Cardiac septum (tissue), 1 donor: Measurements from ENCODE around the gene C4orf51. TPM values are rescaled to one million over a fixed set of nuclear protein-coding genes. Genes with fewer than 3 reads are reported as not detected.

Source experiments
- DNase-seq: peaks from one replicate; pipeline ENCODE4 v3.0.0-alpha.2; 2020; ENCODE audit warnings: low spot score
- intact Hi-C: fragments of 100-400 bp; cut with DNase I; formaldehyde crosslinking; loops from one replicate; pipeline ENCODE4 v1.14.0; 2022
- total RNA-seq: library from RNA; stranded (reverse); fragmentation: NEBNext Ultra II Directional; extraction: Animal tissue kit (Norgen Biotek cat#: 25700); gene quantifications from one replicate; pipeline ENCODE4 v1.2.1, GENCODE V29; 2021
- donor health status: DM: no; HTN: no; CAD: no.

C4orf51 gene
- total RNA-seq, 1 donor from 2014 or later = not detected

DNA sequence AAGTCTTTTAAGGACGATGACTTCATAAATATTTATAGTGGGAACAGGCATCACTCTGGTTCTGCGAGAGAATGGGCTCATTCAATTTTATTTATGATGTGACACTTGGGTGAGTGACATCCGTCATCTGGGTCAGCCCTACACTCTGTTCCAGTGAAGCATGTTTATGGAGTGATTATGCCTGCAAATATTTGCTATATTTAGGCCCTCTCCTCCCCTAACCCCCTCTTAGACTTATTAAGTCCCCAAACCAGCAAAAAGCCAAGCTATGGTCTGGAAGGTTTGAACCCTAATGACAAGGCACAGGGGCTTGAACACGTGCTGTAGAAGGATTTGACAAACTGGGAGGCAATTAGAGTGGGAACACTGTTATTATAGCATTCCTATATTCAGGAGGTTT is 55.9 kb downstream of the C4orf51 start:
- DNase-seq = no peak
- intact Hi-C loops = loop anchor here (2.0 to 5.0 kb wide), 4 partner anchors 25 to 201 kb away; partner anchors contain the start of gene C4orf51

DNA sequence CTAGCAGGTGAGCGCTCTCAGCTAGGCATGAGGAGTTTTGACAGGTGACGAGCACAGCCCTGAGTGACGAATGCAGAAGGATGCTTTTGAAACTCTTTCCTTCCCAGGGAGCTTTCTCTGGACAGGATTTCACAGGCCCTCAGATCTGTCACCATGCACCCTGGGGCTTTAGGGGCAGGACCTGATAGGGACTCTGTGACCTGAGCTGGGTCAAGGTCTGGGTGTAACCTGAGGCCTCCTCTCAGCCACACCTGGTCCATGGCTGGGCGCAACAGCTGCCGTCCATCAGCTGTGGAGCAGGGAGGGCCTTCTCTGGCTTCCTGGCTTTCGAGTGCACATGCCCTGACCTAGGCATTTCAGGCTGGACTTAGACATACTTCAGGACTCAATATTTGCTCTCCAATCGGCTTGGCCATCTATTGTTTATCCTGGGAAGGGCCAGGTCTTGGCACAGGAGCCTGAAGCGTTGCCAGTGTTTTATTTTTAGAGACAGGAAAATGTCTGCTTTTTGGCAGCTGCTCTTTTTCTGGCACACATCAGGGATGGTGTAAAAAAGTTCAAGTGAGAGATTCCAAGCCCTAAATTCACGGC is 56.4 kb downstream of the C4orf51 start:
- no peak for DNase-seq
- intact Hi-C loops = loop anchor here (2.0 to 5.0 kb wide), 3 partner anchors 24 to 200 kb away; partner anchors contain the start of gene C4orf51

DNA sequence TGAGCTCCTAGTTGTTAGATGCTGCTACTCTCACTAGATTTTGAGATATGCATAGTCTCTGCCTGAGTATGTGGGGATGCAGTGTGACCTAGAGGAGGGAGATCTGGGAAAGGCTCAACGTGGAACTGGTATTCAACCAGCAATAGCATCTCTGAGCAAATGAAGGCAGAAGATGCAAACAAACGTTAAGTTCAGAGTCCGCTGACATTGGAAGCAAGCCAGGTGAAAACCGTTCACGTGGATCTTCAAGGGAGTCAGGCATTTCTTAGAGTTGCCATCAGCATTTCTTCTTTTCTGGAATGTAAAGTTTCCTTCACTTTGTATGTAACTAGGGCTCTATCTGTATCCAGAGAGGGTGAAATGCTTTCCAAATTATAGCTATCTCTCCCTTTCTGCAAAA is 59.9 kb downstream of the C4orf51 start:
- no peak for DNase-seq
- intact Hi-C loops = loop anchor here (5.0 kb wide), 1 partner anchor 58 kb away; the partner anchor contains the start of gene C4orf51

DNA sequence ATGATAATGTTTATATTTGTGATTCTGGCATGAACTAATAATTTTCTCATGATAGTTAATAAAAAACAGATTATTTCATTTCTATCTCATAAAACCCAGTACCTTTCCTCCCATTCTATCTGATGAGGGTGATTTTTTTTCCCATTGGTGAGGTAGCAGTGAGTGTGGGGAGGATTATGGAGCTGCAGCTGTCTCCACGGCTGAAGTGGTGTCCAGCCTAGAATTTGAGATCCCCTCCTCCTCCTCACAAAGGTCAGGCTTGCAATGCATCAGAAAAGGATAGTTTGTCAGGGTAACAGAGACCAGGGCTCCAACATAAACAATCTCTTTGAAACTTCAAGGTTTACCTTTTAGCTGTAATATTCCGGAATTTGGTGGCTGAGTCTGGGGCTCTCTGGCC is 60.9 kb downstream of the C4orf51 start:
- no peak for DNase-seq
- intact Hi-C loops = no loop called here

DNA sequence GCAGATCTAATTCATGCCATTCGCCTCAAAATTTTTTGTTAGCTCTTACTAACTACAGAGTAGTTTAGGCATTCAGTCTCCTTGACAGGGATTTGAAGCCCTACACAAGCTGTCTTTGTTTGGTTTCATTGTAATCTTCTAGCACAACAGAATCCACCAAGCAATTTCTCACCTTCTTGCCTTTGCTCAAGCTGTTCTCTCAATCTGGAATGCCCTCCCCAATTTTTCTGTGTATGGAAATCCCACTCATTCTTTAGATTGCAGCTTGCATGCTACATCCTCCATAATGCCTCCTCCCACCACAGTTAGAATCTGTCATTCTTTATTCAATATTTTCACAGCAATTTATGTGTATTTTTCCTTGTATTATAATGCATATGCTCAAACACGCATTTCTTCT is 63.7 kb downstream of the C4orf51 start:
- intact Hi-C loops = no loop called here
- DNase-seq = no peak

DNA sequence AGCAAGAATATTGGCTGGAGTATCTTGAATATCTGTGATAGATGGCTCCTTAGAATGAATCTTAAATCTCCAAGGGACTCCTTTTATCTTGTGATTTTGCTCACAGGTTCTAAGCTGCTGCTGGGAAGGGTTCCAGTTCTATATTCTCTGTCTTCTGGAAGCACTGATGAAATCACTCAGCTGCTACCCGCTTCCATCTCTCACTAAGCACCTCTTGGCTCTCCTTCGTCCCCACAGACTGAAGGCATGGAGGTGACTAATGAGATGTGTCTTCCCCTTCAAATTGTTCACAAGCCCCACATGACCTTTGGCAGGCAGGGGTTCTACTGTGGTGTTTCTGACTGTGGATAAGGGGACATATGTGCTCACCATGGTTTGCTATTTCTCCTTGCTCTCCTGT is 75.9 kb downstream of the C4orf51 start:
- intact Hi-C loops = no loop called here

DNA sequence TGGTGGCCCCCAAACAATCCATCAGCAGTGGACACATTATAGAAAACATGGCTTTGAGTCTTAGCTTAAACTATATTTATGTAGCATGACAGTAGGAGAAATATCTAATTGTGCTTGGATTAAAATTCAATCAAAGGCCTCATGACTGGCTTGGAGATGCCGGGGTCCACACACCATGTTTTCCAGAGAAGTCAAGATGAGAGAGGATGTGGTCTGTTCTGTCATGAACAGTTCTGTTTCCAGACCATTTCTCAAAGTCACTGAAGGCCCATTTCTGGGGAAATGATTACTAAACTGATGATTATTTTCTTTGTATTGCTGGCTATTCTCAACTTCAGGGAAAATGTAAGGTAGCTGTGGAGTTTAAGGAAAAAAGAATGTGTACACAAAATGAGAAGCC is 76.3 kb downstream of the C4orf51 start:
- DNase-seq = no peak
- intact Hi-C loops = no loop called here

More for the DNA sequence above, 75.9 kb downstream of the C4orf51 start:
- no peak for DNase-seq

DNA sequence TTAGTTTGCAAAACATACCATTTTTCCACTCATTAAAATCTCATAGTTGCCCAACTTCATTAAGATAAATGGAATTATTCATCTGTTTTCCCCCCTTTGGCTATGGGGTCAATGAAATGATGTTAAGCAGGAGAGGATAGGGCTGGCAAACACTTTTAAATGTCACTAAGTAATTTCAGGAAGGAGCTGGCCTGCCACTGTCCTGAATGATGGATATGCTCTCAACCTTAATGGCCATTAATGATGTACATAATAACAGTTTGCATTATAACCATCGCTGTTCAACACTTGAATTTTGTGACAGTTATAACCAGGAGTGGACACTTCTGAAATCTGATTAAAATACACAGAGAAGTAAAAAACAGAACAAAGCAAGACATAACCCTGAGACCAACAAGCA is 77.2 kb downstream of the C4orf51 start:
- no peak for DNase-seq

DNA sequence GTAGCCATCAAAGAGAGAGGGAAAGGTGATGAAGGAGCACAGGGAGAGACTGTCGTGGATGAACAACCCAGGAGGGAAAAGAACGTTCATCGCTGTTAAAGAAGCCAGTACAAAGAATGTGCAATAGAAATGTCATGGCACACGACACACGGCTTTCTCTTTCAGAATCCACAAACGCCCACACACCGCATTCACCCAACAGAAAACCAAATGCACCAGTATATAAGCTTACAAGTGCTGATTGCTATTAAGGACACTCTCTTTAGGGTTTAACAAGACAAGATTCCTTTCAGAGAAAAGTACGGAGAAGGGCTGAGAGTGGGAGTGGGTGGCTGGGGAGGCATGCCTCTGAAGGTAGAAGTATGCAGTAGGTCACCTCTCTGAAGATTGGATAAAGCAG is 80.2 kb downstream of the C4orf51 start:
- no peak for DNase-seq
- intact Hi-C loops = loop anchor here (2.0 kb wide), 1 partner anchor 23 kb away; no protein-coding TSS in a partner anchor

More for the DNA sequence above, 77.2 kb downstream of the C4orf51 start:
- intact Hi-C loops = no loop called here

DNA sequence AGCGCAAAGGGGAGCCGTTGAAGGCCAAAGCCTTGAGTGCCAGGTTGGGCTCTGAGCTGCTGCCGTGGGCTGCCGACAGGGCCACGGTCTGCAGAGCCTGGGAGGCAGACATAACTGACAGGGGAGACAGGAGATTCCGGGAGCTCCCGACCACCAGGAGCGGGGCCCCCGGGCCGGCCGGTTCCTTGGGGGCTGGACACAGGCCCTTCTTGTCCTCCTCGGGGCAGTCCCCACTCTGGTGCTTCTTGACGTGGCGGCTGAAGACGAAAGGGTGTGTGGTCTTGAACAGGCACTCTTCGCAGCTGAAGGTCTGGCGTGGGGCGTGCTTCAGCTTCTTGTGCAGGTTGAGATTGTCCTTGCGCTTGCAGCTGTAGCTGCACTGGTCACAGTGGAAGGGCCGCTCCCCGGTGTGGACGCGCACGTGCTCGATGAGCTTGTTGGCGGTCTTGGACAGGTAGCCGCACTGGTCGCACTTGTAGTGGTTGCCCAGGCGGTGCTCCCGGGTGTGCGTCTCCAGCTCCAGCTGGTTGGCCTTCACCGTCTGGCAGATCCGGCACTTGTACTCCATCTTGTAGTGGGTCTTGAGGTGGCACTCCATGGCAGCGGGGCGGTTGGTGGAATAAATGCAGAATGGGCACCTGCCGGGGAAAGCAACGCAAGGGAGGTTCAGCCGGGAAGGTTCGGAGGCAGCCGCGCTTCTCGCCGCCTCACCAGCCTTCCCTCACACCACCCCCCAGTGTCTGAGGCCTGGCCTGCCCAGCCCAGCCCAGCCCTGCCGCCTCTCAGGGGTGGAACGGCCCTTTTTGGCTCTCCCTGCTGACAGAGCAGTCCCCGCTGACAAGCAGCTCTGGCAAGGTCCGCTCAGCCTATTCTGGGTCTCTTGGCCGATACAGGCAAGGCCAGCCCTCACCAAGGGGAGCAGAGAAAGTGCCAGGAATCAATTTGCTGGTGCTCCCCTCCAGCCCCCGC is 81.3 kb downstream of the C4orf51 start:
- intact Hi-C loops = loop anchor here (2.0 kb wide), 1 partner anchor 24 kb away; no protein-coding TSS in a partner anchor
- DNase-seq = peak; percentile 86

DNA sequence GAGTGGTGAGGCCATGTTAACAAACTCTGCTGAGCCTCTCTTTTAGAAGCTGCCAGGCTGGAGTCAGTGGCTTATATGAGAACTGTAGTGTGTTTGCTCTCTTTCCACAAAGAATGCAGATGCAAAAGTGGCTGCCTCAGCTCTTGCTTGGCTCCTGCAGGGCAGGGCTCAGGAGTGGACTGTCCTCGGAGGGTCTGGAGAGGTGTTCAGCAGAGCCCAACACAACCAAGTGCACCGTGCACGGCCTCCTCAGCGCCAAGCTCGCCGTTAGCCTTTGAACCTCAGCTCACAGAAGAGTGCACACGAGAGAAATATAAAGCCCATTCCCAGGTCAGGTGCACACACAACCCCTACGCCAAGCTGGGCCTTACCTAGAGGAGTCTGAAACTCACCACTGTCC is 82.8 kb downstream of the C4orf51 start:
- intact Hi-C loops = no loop called here
- no peak for DNase-seq

DNA sequence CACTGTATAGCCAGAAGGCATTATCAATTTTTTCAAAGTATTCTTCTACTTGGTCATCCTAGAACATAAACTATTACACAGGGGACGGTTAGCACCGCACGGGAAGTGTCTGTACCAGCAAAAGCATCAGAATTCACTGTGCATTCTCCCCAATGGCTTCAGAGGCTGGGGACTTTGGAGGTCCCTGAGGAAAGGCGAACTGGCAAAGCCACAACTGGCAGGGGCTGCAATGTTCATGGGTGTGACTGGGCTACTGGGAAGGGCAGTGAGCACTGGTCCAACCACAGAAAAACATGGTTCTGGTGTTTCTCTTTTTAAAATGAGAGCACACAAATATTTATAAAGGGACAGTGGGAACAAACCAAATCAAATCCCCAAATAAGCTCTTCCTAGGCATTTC is 83.5 kb downstream of the C4orf51 start:
- DNase-seq = no peak
- intact Hi-C loops = no loop called here

DNA sequence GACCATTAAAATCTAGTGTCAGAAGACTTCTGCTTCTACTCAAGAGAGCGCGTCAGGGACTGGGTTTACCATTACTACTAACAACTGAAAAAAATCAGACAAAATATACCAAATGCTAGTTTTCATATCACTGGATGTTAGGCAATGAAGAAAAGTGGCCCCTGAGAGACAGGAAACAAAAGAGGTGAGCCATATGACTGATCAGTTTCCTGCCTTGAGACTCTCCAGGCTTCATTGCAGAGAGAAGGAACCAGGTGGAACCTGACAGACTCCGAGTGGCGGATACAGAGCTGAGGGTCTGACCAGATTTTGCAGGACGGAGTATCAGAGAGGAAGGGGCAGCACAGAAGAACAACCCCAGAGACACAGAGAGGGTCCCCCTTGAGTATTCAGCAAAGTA is 86.3 kb downstream of the C4orf51 start:
- intact Hi-C loops = no loop called here
- no peak for DNase-seq

DNA sequence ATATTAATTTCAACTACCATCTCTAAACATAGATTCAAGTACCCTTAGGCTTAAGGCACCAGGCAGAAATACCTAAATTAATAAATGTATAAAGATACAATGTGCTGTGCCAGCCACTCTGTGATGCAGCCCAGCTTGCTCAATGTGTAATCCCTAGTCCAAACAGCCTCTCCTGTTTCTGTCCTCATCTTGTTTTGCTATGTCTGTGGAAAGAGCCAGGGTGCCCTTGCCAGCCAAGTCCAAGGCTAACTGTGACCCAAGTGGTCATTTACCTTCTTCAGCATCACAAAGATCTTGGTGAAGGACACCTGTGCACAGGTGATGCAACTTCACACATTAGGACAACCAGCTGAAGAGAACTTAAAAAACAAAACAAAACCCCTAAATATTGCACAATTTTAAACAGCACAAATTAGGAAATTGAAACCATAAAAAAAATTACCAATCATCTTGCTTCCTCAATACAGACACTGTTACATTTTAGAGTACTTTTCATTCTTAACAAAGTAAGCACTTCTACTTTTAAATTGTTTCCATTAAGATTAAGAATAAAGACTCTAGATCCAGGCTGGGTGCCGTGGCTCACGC is 89.6 kb downstream of the C4orf51 start:
- DNase-seq = no peak
- intact Hi-C loops = no loop called here

DNA sequence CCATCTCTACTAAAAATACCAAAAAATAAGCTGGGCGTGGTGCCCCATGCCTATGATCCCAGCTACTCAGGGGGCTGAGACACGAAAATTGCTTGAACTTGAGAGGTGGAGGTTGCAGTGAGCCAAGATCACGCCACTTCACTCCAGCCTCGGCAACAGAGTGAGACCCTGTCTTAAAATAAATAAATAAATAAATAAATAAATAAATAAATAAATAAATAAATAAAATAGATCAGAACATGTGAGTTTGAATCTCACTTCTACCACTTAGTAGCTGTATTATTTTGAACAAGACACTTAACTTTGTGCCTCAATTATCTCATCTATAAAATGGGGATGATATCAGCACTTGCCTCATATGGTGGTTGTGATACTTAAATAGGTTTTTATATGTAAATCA is 90.2 kb downstream of the C4orf51 start:
- no peak for DNase-seq
- intact Hi-C loops = no loop called here

DNA sequence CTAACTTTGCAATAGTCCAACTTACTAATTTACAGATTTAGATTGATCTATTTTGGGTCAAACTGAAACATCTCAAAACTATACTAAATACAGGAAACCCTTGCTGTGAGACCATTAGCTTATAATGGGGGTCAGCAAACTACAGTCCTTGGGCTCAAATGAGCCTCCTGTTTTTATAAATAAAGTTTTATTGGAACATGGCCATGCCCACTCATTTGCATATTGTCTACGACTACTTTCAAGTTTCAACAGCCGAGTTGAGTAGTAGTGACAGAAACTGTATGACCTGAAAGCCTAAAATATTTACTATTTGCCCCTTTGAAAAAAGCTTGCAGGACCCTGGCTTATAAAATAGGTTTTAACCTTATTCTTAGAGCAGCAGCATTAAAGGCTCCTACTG is 92.4 kb downstream of the C4orf51 start:
- no peak for DNase-seq
- intact Hi-C loops = no loop called here

DNA sequence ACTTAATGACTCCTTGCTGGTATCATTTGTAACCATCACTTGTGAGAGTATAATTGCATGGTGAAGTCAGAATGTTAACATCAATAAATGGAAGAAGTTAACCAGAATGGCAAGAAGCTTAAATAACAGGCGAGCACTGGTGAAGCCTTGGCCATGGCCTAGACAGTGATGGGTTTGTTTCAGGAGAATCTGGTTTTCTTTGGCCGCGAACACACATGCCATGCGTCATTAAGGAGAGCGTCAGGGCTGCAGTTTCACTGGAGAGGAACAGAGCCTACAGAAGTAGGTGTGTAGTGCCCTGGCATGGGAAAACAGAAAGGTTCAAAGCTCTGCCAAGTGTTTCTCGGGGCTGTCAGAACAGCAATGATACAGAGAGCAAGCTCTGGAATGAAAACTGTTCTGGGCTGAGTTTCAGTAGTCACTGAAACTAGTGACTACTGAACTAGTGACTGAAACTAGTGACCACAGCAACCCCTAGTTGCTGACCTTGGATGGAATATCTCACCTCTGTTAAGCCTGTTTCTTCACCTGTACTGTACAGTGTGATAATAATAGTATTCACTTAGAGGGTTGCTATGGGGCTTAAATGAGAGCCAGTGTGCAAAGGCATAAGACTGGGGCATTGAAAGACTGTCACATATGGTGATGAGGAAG is 93.8 kb downstream of the C4orf51 start:
- DNase-seq = no peak
- intact Hi-C loops = no loop called here

DNA sequence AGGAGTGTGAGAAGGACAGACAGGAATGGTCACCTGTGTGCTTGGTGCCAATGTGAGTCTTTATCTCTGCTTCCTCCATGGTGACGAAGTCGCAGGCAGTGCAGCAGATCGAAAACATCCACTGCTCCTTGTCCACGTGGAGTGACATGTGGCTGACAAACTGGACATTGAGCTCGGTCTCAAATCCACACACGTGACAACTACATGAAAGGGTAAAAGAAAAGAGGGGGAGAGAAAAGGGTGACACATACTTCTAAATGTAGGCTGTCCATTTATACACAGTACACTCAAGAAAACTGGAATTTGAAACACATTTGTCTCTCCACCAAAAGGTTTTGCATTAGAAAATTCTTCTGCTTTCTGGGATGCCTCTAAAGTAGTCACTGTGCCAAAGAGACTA is 94.5 kb downstream of the C4orf51 start:
- intact Hi-C loops = no loop called here

DNA sequence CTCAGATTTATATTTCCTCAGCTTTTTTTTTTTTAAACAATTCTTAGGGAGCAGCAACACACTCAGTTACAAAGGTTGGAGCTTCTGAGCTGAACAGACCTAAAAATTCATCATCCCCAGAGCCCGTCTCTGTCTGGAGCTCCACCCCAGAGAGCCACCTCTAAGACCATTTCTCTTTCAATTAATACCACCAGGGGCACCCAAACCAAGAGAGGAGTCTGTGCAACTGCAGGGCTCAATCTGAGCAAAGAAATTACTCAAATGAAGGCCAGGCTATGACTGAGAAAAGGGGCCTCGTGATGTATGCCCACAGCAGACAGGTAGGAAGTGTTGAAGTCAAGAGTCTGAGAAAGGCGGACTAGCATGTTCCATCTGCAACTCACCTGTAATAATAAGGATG is 95.5 kb downstream of the C4orf51 start:
- no peak for DNase-seq
- intact Hi-C loops = no loop called here

More for the DNA sequence above, 94.5 kb downstream of the C4orf51 start:
- DNase-seq = no peak

DNA sequence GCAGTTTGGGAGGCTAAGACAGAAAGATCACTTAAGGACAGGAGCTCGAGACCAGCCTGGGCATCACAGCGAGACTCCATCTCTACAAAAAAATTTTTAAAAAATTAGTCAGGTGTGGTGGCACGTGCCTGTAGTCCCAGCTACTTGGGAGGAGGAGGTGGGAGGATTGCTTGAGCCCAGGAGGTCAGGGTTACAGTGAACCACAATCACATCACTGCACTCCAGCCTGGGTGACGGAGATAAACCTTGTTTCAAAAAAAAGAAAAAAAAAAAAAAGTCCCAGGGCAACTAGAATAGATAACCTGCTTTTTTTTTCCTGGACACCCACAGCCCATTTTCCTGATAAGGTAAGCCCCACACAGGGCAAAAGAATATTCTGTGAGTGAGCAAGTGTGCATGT is 96.3 kb downstream of the C4orf51 start:
- DNase-seq = no peak
- intact Hi-C loops = no loop called here
